ENCODE data around the gene HILPDA. TPM values are rescaled to one million over a fixed set of nuclear protein-coding genes. Genes with fewer than 3 reads are reported as not detected.

The HILPDA gene
- total and polyA plus RNA-seq, 9 of the 15 experiments (the other 6 are each of a cell fraction or from before 2014, with no cell fraction given), result 8.3 to 71.8 (median 23.5) TPM

- TF ChIP-seq ARID4B (CRISPR knock-in tag; IDR thresholded peaks at IDR 0.05) (0 out of 2 replicates have a peak, but pooled peaks have one; percentile 25), TARDBP (IDR thresholded peaks at IDR 0.05) (peak; percentile 98), MTA2 (IDR thresholded peaks at IDR 0.05; ENCODE audit: low read depth) (peak; percentile 54), BCL6 (CRISPR knock-in tag; IDR thresholded peaks at IDR 0.05) (no peak), POLR2H (tag; IDR thresholded peaks at IDR 0.05; ENCODE audit: low read depth) (peak; percentile 88), COPS2 (conservative IDR thresholded peaks at IDR 0.05) (no peak), HNRNPL (IDR thresholded peaks at IDR 0.05; ENCODE audit: low read depth, low read length) (no peak), RBM15 (IDR thresholded peaks at IDR 0.05; ENCODE audit: insufficient read depth, low read length) (no peak), LARP7 (IDR thresholded peaks at IDR 0.05) (0 out of 2 replicates have a peak, but pooled peaks have one; percentile 25), CREB1 (IDR thresholded peaks at IDR 0.05) (no peak; the same call in 1 of the 2 replicates), CREB1 (CRISPR knock-in tag; IDR thresholded peaks at IDR 0.05) (peak; percentile 81), ZNF12 (CRISPR knock-in tag; IDR thresholded peaks at IDR 0.05) (no peak; the same call in 1 of the 2 replicates)
- TF ChIP-seq, protein P1, sequence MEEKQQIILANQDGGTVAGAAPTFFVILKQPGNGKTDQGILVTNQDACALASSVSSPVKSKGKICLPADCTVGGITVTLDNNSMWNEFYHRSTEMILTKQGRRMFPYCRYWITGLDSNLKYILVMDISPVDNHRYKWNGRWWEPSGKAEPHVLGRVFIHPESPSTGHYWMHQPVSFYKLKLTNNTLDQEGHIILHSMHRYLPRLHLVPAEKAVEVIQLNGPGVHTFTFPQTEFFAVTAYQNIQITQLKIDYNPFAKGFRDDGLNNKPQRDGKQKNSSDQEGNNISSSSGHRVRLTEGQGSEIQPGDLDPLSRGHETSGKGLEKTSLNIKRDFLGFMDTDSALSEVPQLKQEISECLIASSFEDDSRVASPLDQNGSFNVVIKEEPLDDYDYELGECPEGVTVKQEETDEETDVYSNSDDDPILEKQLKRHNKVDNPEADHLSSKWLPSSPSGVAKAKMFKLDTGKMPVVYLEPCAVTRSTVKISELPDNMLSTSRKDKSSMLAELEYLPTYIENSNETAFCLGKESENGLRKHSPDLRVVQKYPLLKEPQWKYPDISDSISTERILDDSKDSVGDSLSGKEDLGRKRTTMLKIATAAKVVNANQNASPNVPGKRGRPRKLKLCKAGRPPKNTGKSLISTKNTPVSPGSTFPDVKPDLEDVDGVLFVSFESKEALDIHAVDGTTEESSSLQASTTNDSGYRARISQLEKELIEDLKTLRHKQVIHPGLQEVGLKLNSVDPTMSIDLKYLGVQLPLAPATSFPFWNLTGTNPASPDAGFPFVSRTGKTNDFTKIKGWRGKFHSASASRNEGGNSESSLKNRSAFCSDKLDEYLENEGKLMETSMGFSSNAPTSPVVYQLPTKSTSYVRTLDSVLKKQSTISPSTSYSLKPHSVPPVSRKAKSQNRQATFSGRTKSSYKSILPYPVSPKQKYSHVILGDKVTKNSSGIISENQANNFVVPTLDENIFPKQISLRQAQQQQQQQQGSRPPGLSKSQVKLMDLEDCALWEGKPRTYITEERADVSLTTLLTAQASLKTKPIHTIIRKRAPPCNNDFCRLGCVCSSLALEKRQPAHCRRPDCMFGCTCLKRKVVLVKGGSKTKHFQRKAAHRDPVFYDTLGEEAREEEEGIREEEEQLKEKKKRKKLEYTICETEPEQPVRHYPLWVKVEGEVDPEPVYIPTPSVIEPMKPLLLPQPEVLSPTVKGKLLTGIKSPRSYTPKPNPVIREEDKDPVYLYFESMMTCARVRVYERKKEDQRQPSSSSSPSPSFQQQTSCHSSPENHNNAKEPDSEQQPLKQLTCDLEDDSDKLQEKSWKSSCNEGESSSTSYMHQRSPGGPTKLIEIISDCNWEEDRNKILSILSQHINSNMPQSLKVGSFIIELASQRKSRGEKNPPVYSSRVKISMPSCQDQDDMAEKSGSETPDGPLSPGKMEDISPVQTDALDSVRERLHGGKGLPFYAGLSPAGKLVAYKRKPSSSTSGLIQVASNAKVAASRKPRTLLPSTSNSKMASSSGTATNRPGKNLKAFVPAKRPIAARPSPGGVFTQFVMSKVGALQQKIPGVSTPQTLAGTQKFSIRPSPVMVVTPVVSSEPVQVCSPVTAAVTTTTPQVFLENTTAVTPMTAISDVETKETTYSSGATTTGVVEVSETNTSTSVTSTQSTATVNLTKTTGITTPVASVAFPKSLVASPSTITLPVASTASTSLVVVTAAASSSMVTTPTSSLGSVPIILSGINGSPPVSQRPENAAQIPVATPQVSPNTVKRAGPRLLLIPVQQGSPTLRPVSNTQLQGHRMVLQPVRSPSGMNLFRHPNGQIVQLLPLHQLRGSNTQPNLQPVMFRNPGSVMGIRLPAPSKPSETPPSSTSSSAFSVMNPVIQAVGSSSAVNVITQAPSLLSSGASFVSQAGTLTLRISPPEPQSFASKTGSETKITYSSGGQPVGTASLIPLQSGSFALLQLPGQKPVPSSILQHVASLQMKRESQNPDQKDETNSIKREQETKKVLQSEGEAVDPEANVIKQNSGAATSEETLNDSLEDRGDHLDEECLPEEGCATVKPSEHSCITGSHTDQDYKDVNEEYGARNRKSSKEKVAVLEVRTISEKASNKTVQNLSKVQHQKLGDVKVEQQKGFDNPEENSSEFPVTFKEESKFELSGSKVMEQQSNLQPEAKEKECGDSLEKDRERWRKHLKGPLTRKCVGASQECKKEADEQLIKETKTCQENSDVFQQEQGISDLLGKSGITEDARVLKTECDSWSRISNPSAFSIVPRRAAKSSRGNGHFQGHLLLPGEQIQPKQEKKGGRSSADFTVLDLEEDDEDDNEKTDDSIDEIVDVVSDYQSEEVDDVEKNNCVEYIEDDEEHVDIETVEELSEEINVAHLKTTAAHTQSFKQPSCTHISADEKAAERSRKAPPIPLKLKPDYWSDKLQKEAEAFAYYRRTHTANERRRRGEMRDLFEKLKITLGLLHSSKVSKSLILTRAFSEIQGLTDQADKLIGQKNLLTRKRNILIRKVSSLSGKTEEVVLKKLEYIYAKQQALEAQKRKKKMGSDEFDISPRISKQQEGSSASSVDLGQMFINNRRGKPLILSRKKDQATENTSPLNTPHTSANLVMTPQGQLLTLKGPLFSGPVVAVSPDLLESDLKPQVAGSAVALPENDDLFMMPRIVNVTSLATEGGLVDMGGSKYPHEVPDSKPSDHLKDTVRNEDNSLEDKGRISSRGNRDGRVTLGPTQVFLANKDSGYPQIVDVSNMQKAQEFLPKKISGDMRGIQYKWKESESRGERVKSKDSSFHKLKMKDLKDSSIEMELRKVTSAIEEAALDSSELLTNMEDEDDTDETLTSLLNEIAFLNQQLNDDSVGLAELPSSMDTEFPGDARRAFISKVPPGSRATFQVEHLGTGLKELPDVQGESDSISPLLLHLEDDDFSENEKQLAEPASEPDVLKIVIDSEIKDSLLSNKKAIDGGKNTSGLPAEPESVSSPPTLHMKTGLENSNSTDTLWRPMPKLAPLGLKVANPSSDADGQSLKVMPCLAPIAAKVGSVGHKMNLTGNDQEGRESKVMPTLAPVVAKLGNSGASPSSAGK (IDR thresholded peaks at IDR 0.05), result peak; percentile 97
Observed at GRCh38 chr7:128455543-128456254, at the start of gene HILPDA (continued).

Data from K562 (cell line).